ENCODE data around the gene TOR1AIP2. TPM values are rescaled to one million over a fixed set of nuclear protein-coding genes. Genes with fewer than 3 reads are reported as not detected.

TOR1AIP2 gene
- total RNA-seq, 1 experiment from 2014 or later = 73.9 TPM

DNA sequence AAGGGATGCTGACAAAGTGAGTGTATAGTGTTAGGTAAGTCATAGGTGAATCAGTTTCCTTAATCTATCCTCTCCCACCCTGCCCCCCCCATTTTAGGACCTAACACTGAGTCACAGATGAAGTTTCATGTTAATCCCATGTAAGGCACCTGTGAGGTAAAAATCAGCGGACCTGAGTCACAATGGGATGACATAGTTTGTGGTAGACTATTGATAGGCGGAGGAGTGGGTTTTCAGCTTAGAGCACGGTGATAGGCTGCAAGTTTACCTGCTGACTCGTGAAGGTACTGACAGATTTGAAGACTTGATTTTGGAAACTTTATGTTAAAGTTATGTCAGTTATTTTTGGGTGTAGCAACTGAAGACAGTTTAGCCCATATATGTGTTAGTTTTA is 6.1 kb upstream of the TOR1AIP2 start:
- Histone ChIP-seq H4K91ac (ENCODE audit: insufficient read length, low read depth, low read length) (no peak overlapping the region), H3K9ac (ENCODE audit: extremely low read depth, insufficient read length, low read length) (peak overlapping the region; percentile 61), H3K14ac (ENCODE audit: insufficient read depth, low read length) (no peak overlapping the region), H3K56ac (ENCODE audit: insufficient read length, low read depth, low read length) (no peak overlapping the region), H4K8ac (replicated peaks; ENCODE audit: insufficient read length, low read depth, low read length) (no peak overlapping the region), H3K9me3 (ENCODE audit: control insufficient read depth, low read depth, low read length) (no peaks in the 10 kb centered on the region), H3K27me3 (ENCODE audit: insufficient read depth, low read length) (no peaks in the 10 kb centered on the region), H3K79me1 (ENCODE audit: insufficient read depth, low read depth, low read length, poor library complexity, severe bottlenecking) (no peaks in the 10 kb centered on the region), H2BK120ac (ENCODE audit: low read depth, low read length, poor library complexity, severe bottlenecking) (no peak overlapping the region), H3K4me1 (ENCODE audit: insufficient read depth, low read length) (no peaks in the 10 kb centered on the region), H3K79me2 (ENCODE audit: insufficient read depth, low read length) (0 out of 2 replicates have a peak, but pooled peaks cover 1% of the 10 kb centered on the region), H2BK5ac (ENCODE audit: insufficient read length, low read length) (no peak overlapping the region), H3K4ac (ENCODE audit: low read depth, low read length) (no peak overlapping the region), H4K5ac (ENCODE audit: insufficient read length, low read depth, low read length) (no peak overlapping the region), H3K23me2 (ENCODE audit: insufficient read length, low read depth, low read length, poor library complexity, severe bottlenecking) (peaks cover 9% of the 10 kb centered on the region), H3K4me2 (ENCODE audit: insufficient read depth, insufficient read length, low read length) (peak overlapping the region; percentile 99), H4K20me1 (ENCODE audit: control insufficient read depth, insufficient read depth, insufficient read length) (no peaks in the 10 kb centered on the region), H3K27ac (ENCODE audit: insufficient read length, low read depth, low read length) (peak overlapping the region; percentile 52), H2BK20ac (ENCODE audit: low read depth, low read length, poor library complexity, severe bottlenecking) (no peak overlapping the region), H3K18ac (ENCODE audit: insufficient read length, low read depth, low read length) (no peak overlapping the region), H2AFZ (ENCODE audit: low read length) (no peak overlapping the region), H2AK5ac (ENCODE audit: insufficient read length, low read length) (no peak overlapping the region), H2BK15ac (ENCODE audit: low read depth, low read length) (no peak overlapping the region), H3T11ph (ENCODE audit: low read length) (no peak overlapping the region), H2BK12ac (ENCODE audit: insufficient read length, low read depth, low read length) (no peak overlapping the region), H3K23ac (ENCODE audit: insufficient read length, low read depth, low read length) (no peak overlapping the region)
- no CpG with 5 or more reads among the region's 4 CpGs for WGBS (ENCODE audit: extremely low coverage, insufficient read length, low lambda C conversion rate)
- H3K27ac Mint-ChIP-seq = peak overlapping the region in 2 of 3 experiments; percentile 100; a peak in 4 of 7 replicates
- peaks cover 12 to 24% of the 10 kb centered on the region in 2 experiments for H3K4me1 Mint-ChIP-seq
- no peaks in the 10 kb centered on the region; the same call in 1 of the 2 replicates for H3K27me3 Mint-ChIP-seq (ENCODE audit: low read depth)
- H3K4me3 Mint-ChIP-seq = peak overlapping the region; percentile 99
- peaks cover 5 to 17% (median 9%) of the 10 kb centered on the region in 3 experiments; a peak in 6 of 7 replicates for H3K36me3 Mint-ChIP-seq (ENCODE audit: insufficient read depth in 1 of 3, low read depth in 3 of 3)
- peak; percentile 57 for DNase-seq
- H3K9me3 Mint-ChIP-seq = no peaks in the 10 kb centered on the region; a peak in 1 of 5 replicates
- TF ChIP-seq, protein P1, sequence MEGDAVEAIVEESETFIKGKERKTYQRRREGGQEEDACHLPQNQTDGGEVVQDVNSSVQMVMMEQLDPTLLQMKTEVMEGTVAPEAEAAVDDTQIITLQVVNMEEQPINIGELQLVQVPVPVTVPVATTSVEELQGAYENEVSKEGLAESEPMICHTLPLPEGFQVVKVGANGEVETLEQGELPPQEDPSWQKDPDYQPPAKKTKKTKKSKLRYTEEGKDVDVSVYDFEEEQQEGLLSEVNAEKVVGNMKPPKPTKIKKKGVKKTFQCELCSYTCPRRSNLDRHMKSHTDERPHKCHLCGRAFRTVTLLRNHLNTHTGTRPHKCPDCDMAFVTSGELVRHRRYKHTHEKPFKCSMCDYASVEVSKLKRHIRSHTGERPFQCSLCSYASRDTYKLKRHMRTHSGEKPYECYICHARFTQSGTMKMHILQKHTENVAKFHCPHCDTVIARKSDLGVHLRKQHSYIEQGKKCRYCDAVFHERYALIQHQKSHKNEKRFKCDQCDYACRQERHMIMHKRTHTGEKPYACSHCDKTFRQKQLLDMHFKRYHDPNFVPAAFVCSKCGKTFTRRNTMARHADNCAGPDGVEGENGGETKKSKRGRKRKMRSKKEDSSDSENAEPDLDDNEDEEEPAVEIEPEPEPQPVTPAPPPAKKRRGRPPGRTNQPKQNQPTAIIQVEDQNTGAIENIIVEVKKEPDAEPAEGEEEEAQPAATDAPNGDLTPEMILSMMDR (conservative IDR thresholded peaks at IDR 0.05) = no peak

Measured in H9 (cell line).